K562 (cell line): ENCODE measurements around the gene SLC25A53. TPM values are rescaled to one million over a fixed set of nuclear protein-coding genes. Genes with fewer than 3 reads are reported as not detected.

Source experiments
- ATAC-seq: fragments of 200-7000 bp; cut with Tn5 transposase; 3 replicates; pipeline ENCODE4 v1.9.1; 2020; ENCODE audit warnings: moderate library complexity
- BruUV-seq: library from RNA; stranded (reverse); fragments of 400-500 nt; replicated peaks from 2 replicates; lab custom pipeline; 2021; lab: Mats Ljungman, UMichigan
- CTCF ChIA-PET: fragments of 300-600 bp; formaldehyde crosslinking; extraction: SDS; loops from one replicate; lab custom pipeline; 2021; ENCODE audit warnings: low intra/inter-chr PET ratio; lab: Yijun Ruan, JAX
- POLR2A ChIA-PET: fragments of 300-600, 350-650 bp; sonication (Branson Sonifier 250); formaldehyde crosslinking; extraction: SDS; loops from one replicate; lab custom pipeline; 2021; ENCODE audit warnings: antibody characterized with exemption, inconsistent platforms; lab: Yijun Ruan, JAX
- DNase-seq, 4 experiments: peaks; one replicate each; pipeline versions ENCODE4 v3.0.0 to v3.0.0-alpha.2; 2011 to 2018; ENCODE audit warnings: low spot score in 3 of 4, mixed read lengths in 3 of 4; ENCODE audit errors: extremely low read depth in 1 of 4
- FAIRE-seq: peaks from 2 replicates; lab custom pipeline; 2011; peaks lifted over from hg19 to GRCh38; lab: Jason Lieb, UNC
- H2AFZ ChIP-seq: 2 replicates; pipeline ENCODE4 v1.6.0; 2011; ENCODE audit warnings: low read depth, low read length, control low read depth, inconsistent platforms
- H3K27ac ChIP-seq: fragments of 200-600 bp; 3 replicates; pipeline ENCODE4 v1.8.0; 2011; ENCODE audit warnings: low read depth, mild to moderate bottlenecking, control low read depth, inconsistent platforms, low read length, moderate library complexity, mixed read lengths; ENCODE audit errors: extremely low read depth
- H3K27me3 ChIP-seq, 2 experiments: fragments of 300-600 bp in 1 of 2; 2 replicates in 1 of 2; 3 replicates in 1 of 2; pipeline versions ENCODE4 v1.6.0 to v1.8.0; 2011; ENCODE audit warnings: inconsistent platforms in 2 of 2, low read length in 2 of 2, mild to moderate bottlenecking in 1 of 2, mixed read lengths in 1 of 2, moderate library complexity in 1 of 2; ENCODE audit not compliant: control insufficient read depth in 2 of 2, insufficient read depth in 2 of 2
- H3K36me3 ChIP-seq: fragments of 300-600 bp; 3 replicates; pipeline ENCODE4 v1.8.0; 2011; ENCODE audit warnings: mild to moderate bottlenecking, low read length, inconsistent platforms; ENCODE audit not compliant: control insufficient read depth, insufficient read depth
- H3K4me1 ChIP-seq, 2 experiments: fragments of 200-600 bp in 1 of 2; replicated peaks in 1 of 2; 2 replicates in 1 of 2; 3 replicates in 1 of 2; pipeline versions ENCODE4 v1.5.1 to v1.8.0; 2011; ENCODE audit warnings: inconsistent platforms in 2 of 2, low read length in 2 of 2, mild to moderate bottlenecking in 1 of 2, mixed read lengths in 1 of 2, moderate library complexity in 1 of 2; ENCODE audit not compliant: control insufficient read depth in 2 of 2, insufficient read depth in 2 of 2
- H3K4me2 ChIP-seq: 2 replicates; pipeline ENCODE4 v1.6.1; 2011; ENCODE audit warnings: low read length, control low read depth, inconsistent platforms, mixed read lengths; ENCODE audit not compliant: insufficient read depth
- H3K4me3 ChIP-seq: fragments of 200-600 bp; sonication (generic), shearing (Covaris generic); 2 replicates; pipeline ENCODE4 v1.5.1; 2016; ENCODE audit warnings: control low read depth, inconsistent platforms
- H3K79me2 ChIP-seq: fragments of 200-600 bp; 3 replicates; pipeline ENCODE4 v1.8.0; 2011; ENCODE audit warnings: low read length, inconsistent platforms; ENCODE audit not compliant: control insufficient read depth, insufficient read depth
- H3K9ac ChIP-seq, 2 experiments: 2 replicates each; pipeline versions ENCODE4 v1.6.0 to v1.6.1; 2011; ENCODE audit warnings: low read depth in 2 of 2, low read length in 2 of 2, control low read depth in 1 of 2, inconsistent platforms in 1 of 2, mild to moderate bottlenecking in 1 of 2, mixed read lengths in 1 of 2; ENCODE audit not compliant: insufficient read depth in 1 of 2
- H3K9me1 ChIP-seq: one replicate; pipeline ENCODE4 v1.6.0; 2011; ENCODE audit warnings: inconsistent platforms, mild to moderate bottlenecking, low read length, moderate library complexity; ENCODE audit not compliant: control insufficient read depth, insufficient read depth
- H3K9me3 ChIP-seq: replicated peaks from 2 replicates; pipeline ENCODE4 v1.5.1; 2011; ENCODE audit warnings: low read depth, low read length, inconsistent platforms; ENCODE audit not compliant: control insufficient read depth, insufficient read depth
- H4K20me1 ChIP-seq: replicated peaks from 2 replicates; pipeline ENCODE4 v1.6.1; 2011; ENCODE audit warnings: low read length, inconsistent platforms, mixed read lengths; ENCODE audit not compliant: control insufficient read depth, insufficient read depth
- ATF1 ChIP-seq, 2 experiments: fragments of 450-650 bp in 1 of 2; IDR thresholded peaks; 2 replicates each; pipeline ENCODE4 v1.6.1; 2016; ENCODE audit warnings: missing compliant biosample characterization in 1 of 2, missing genetic modification characterization in 1 of 2
- CBFB ChIP-seq: sonication (generic); formaldehyde crosslinking; IDR thresholded peaks from 2 replicates; pipeline ENCODE4 v1.4.0; 2020; ENCODE audit warnings: mild to moderate bottlenecking, missing genetic modification reagents
- DDX20 ChIP-seq: fragments of 450-650 bp; IDR thresholded peaks from 2 replicates; pipeline ENCODE4 v1.6.1; 2016; ENCODE audit warnings: missing genetic modification characterization, low read depth, mild to moderate bottlenecking, missing compliant biosample characterization, moderate library complexity
- ELF2 ChIP-seq: fragments of 250-450 bp; sonication (Bioruptor Pico); IDR thresholded peaks from 2 replicates; pipeline ENCODE4 v1.5.0; 2021; ENCODE audit warnings: mild to moderate bottlenecking
- ETS2 ChIP-seq: IDR thresholded peaks from 2 replicates; pipeline ENCODE4 v1.6.1; 2016; ENCODE audit warnings: borderline replicate concordance, missing genetic modification characterization, mild to moderate bottlenecking, moderate library complexity, missing compliant biosample characterization; ENCODE audit not compliant: poor library complexity, severe bottlenecking
- FOXA1 ChIP-seq: fragments of 450-650 bp; IDR thresholded peaks from 2 replicates; pipeline ENCODE4 v1.6.1; 2016; ENCODE audit warnings: mild to moderate bottlenecking, borderline replicate concordance
- GABPB2 ChIP-seq: fragments of 250-450 bp; sonication (Bioruptor Pico); conservative IDR thresholded peaks from 2 replicates; pipeline ENCODE4 v1.5.1; 2021; ENCODE audit warnings: mild to moderate bottlenecking
- GATAD2A ChIP-seq: fragments of 450-650 bp; IDR thresholded peaks from 2 replicates; pipeline ENCODE4 v1.6.1; 2017
- HES1 ChIP-seq: fragments of 450-650 bp; IDR thresholded peaks from 2 replicates; pipeline ENCODE4 v1.6.1; 2016; ENCODE audit warnings: low read depth, mild to moderate bottlenecking, moderate library complexity
- KDM4B ChIP-seq, 2 experiments: fragments of 450-650 bp in 1 of 2; sonication (generic) in 1 of 2; IDR thresholded peaks; 2 replicates each; pipeline ENCODE4 v1.6.1; 2016 to 2017; ENCODE audit warnings: borderline replicate concordance in 2 of 2, antibody characterized with exemption in 1 of 2, low read depth in 1 of 2, mild to moderate bottlenecking in 1 of 2
- MEF2D ChIP-seq: conservative IDR thresholded peaks from 2 replicates; pipeline ENCODE4 v1.6.1; 2016; ENCODE audit warnings: low read depth, missing genetic modification characterization, missing compliant biosample characterization
- MIER1 ChIP-seq: fragments of 450-650 bp; IDR thresholded peaks from 2 replicates; pipeline ENCODE4 v1.6.1; 2016; ENCODE audit warnings: antibody characterized with exemption, mild to moderate bottlenecking, low read depth
- ZNF277 ChIP-seq: fragments of 250-450 bp; sonication (Bioruptor Pico); IDR thresholded peaks from 2 replicates; pipeline ENCODE4 v1.8.0; 2022; ENCODE audit warnings: inconsistent platforms, mild to moderate bottlenecking, moderate library complexity, borderline replicate concordance
- ZNF311 ChIP-seq: fragments of 250-450 bp; sonication (Bioruptor Pico); IDR thresholded peaks from 2 replicates; pipeline ENCODE4 v1.4.0; 2020; ENCODE audit warnings: mild to moderate bottlenecking, moderate library complexity
- WGBS: fragments of 100-300 bp; shearing (Covaris generic); methylation state at CpG from one replicate; pipeline ENCODE4 v1.1.6; 2016; ENCODE audit warnings: low coverage, mixed read lengths; ENCODE audit not compliant: insufficient coverage; ENCODE audit errors: missing lambda C conversion rate; 5-methylcytosine and 5-hydroxymethylcytosine counted together
- in situ Hi-C: fragments of 300-500 bp; cut with MboI; formaldehyde crosslinking; loops from 4 replicates; pipeline ENCODE4 v1.15.0; 2018; ENCODE audit warnings: inconsistent platforms, mixed read lengths
- intact Hi-C: fragments of 100-400 bp; cut with micrococcal nuclease; formaldehyde crosslinking; loops from 2 replicates; pipeline ENCODE4 v1.14.2; 2022
- polyA plus RNA-seq, 8 experiments: library from polyadenylated mRNA; depleted of rRNA in 4 of 8; stranded (reverse) in 5 of 8; unstranded in 3 of 8; fragments of >200 nt; fragmentation: Nextera tagmentation in 2 of 8; fragmentation: Illumina TruSeq in 1 of 8; extraction: Ambion mirVana in 2 of 8; extraction: Trizol in 1 of 8; gene quantifications; 2 replicates each; pipeline versions ENCODE4 v1.2.1 to v1.2.3, GENCODE V29; 2011 to 2014; ENCODE audit warnings: inconsistent platforms in 1 of 8, missing spikeins in 1 of 8
- total RNA-seq, 7 experiments: library from RNA; depleted of rRNA in 6 of 7; stranded (reverse); fragments of >200 nt in 6 of 7; fragmentation: Illumina TruSeq in 2 of 7; extraction: Trizol in 2 of 7; gene quantifications; 2 replicates each; pipeline versions ENCODE4 v1.2.1 to v1.2.3, GENCODE V29; 2011 to 2021; ENCODE audit warnings: low replicate concordance in 1 of 7
- TF ChIP-seq, protein P1 (sequence below): fragments of 450-650 bp; conservative IDR thresholded peaks from 2 replicates; pipeline ENCODE4 v1.6.1; 2016; ENCODE audit warnings: missing genetic modification characterization, low read depth, mild to moderate bottlenecking, control low read depth, missing compliant biosample characterization
- TF ChIP-seq, protein P2 (sequence below), 2 experiments: fragments of 450-650 bp; IDR thresholded peaks; 2 replicates each; pipeline ENCODE4 v1.6.1; 2018; ENCODE audit warnings: mild to moderate bottlenecking in 2 of 2, low read depth in 1 of 2; ENCODE audit not compliant: partially characterized antibody in 2 of 2

Gene SLC25A53
- total and polyA plus RNA-seq, 9 of the 15 experiments (the other 6 are each of a cell fraction or from before 2014, with no cell fraction given) = 2.4 to 8.6 (median 5.6) TPM

DNA sequence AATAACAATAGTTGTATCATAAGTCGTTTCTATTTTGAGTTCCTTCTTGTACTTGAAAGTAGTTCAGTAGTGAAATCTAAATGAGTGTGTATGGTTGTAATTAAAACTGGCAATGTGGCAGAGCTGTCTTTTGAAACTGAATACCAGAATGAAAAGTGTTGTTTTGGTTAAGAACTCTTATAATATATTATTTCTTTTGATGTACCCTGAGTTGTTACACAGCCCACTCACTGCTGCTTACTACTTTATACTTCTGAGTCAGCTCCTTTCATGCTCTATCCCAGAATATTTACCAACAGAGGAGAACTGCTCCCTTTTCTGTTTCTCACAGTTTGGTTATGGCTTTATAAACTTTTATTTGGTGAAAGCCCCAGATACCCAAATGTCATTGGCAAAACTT is 38.2 kb upstream of the SLC25A53 start:
- no peak overlapping the region for H3K4me3 ChIP-seq
- no peaks in the 10 kb centered on the region for H3K27me3 ChIP-seq
- in situ Hi-C loops (no loop called here), intact Hi-C loops (loop anchor here (5.0 kb wide), 1 partner anchor 147 kb away; no protein-coding TSS in a partner anchor)
- ChIA-PET POLR2A (no interaction called here), CTCF (no interaction called here)
- H3K27ac ChIP-seq = no peak overlapping the region
- H4K20me1 ChIP-seq = no peaks in the 10 kb centered on the region
- peaks cover 33% of the 10 kb centered on the region; the same call in 2 of the 3 replicates for H3K36me3 ChIP-seq
- no peak overlapping the region for H2AFZ ChIP-seq
- DNase-seq (no peak), FAIRE-seq (no peak), ATAC-seq (no peak)
- WGBS = 0% methylated on average over 1 of the region's 1 CpG
- H3K4me2 ChIP-seq = no peak overlapping the region
- no peaks in the 10 kb centered on the region for H3K4me1 ChIP-seq
- no peak overlapping the region for H3K9ac ChIP-seq
- BruUV-seq = no TSS peak
- no peaks in the 10 kb centered on the region for H3K79me2 ChIP-seq
- no peaks in the 10 kb centered on the region for H3K9me1 ChIP-seq
- no peaks in the 10 kb centered on the region for H3K9me3 ChIP-seq
- TF ChIP-seq KDM4B (IDR thresholded peaks at IDR 0.05; ENCODE audit: borderline replicate concordance in 2 of 2, low read depth in 1 of 2) = no peak
- TF ChIP-seq MEF2D = no peak
- TF ChIP-seq FOXA1 = no peak
- no peak for TF ChIP-seq ZNF311 (CRISPR knock-in tag)
- TF ChIP-seq, protein P1, sequence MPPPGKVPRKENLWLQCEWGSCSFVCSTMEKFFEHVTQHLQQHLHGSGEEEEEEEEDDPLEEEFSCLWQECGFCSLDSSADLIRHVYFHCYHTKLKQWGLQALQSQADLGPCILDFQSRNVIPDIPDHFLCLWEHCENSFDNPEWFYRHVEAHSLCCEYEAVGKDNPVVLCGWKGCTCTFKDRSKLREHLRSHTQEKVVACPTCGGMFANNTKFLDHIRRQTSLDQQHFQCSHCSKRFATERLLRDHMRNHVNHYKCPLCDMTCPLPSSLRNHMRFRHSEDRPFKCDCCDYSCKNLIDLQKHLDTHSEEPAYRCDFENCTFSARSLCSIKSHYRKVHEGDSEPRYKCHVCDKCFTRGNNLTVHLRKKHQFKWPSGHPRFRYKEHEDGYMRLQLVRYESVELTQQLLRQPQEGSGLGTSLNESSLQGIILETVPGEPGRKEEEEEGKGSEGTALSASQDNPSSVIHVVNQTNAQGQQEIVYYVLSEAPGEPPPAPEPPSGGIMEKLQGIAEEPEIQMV (tag) = no peak
- TF ChIP-seq HES1 = no peak
- TF ChIP-seq, protein P2, sequence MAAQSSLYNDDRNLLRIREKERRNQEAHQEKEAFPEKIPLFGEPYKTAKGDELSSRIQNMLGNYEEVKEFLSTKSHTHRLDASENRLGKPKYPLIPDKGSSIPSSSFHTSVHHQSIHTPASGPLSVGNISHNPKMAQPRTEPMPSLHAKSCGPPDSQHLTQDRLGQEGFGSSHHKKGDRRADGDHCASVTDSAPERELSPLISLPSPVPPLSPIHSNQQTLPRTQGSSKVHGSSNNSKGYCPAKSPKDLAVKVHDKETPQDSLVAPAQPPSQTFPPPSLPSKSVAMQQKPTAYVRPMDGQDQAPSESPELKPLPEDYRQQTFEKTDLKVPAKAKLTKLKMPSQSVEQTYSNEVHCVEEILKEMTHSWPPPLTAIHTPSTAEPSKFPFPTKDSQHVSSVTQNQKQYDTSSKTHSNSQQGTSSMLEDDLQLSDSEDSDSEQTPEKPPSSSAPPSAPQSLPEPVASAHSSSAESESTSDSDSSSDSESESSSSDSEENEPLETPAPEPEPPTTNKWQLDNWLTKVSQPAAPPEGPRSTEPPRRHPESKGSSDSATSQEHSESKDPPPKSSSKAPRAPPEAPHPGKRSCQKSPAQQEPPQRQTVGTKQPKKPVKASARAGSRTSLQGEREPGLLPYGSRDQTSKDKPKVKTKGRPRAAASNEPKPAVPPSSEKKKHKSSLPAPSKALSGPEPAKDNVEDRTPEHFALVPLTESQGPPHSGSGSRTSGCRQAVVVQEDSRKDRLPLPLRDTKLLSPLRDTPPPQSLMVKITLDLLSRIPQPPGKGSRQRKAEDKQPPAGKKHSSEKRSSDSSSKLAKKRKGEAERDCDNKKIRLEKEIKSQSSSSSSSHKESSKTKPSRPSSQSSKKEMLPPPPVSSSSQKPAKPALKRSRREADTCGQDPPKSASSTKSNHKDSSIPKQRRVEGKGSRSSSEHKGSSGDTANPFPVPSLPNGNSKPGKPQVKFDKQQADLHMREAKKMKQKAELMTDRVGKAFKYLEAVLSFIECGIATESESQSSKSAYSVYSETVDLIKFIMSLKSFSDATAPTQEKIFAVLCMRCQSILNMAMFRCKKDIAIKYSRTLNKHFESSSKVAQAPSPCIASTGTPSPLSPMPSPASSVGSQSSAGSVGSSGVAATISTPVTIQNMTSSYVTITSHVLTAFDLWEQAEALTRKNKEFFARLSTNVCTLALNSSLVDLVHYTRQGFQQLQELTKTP (IDR thresholded peaks at IDR 0.05; ENCODE audit: low read depth in 1 of 2, partially characterized antibody in 2 of 2) = no peak
- no peak for TF ChIP-seq MIER1
- no peak for TF ChIP-seq CBFB
- TF ChIP-seq GABPB2 = no peak
- no peak for TF ChIP-seq ETS2
- no peak for TF ChIP-seq ATF1 (CRISPR knock-in tag; IDR thresholded peaks at IDR 0.05)
- TF ChIP-seq ATF1 (tag; IDR thresholded peaks at IDR 0.05) = no peak
- TF ChIP-seq GATAD2A = no peak
- no peak for TF ChIP-seq DDX20 (tag)
- TF ChIP-seq ELF2 (CRISPR knock-in tag) = no peak
- TF ChIP-seq ZNF277 (CRISPR knock-in tag) = no peak
